Measurements from ENCODE around the gene NFIB. TPM values are rescaled to one million over a fixed set of nuclear protein-coding genes. Genes with fewer than 3 reads are reported as not detected.

NFIB gene
- total and polyA plus RNA-seq, 10 of the 15 experiments (the other 5 are each of a cell fraction or from before 2014, with no cell fraction given): under 0.01 to 0.19 (median 0.05) TPM; not detected in 3

GRCh38 chr9:14063756-14064155 is 250.2 kb downstream of the NFIB start:
- in situ Hi-C loops (cut with MboI): no loop called here

More at GRCh38 chr9:14063756-14064155, 250.2 kb downstream of the NFIB start:
- ATAC-seq (no peak), DNase-seq (ENCODE audit: low read depth, low spot score) (no peak), FAIRE-seq (no peak)
- Histone ChIP-seq H3K9ac (ENCODE audit: control insufficient read depth, insufficient read depth, low read length) (no peak overlapping the region), H3K79me2 (ENCODE audit: control insufficient read depth, insufficient read depth, low read length) (no peaks in the 10 kb centered on the region), H3K9me3 (replicated peaks; ENCODE audit: control insufficient read depth, insufficient read depth, low read length) (no peaks in the 10 kb centered on the region), H3K4me1 (ENCODE audit: control insufficient read depth, insufficient read depth, low read length) (no peaks in the 10 kb centered on the region), H3K4me2 (ENCODE audit: control insufficient read depth, insufficient read depth) (no peak overlapping the region), H3K27ac (ENCODE audit: control insufficient read depth, insufficient read depth) (no peak overlapping the region), H3K36me3 (ENCODE audit: control insufficient read depth in 2 of 2, insufficient read depth in 2 of 2, low read length in 1 of 2) (no peaks in the 10 kb centered on the region), H2AFZ (ENCODE audit: control insufficient read depth, low read depth, low read length) (no peak overlapping the region), H4K20me1 (ENCODE audit: control insufficient read depth, insufficient read depth) (no peaks in the 10 kb centered on the region), H3K4me3 (no peak overlapping the region), H3K27me3 (replicated peaks in 1 of 2; ENCODE audit: control insufficient read depth in 2 of 2, insufficient read depth in 2 of 2, low read length in 1 of 2) (no peaks in the 10 kb centered on the region)
- ChIA-PET POLR2A (no interaction called here), CTCF (no interaction called here), RAD21 (ENCODE audit: unreplicated experiment) (no interaction called here), SMC1A (ENCODE audit: uncharacterized antibody, unreplicated experiment) (interaction anchor here (0.9 kb wide), 1 partner anchor 289 kb away, joined by 3 read pairs; no protein-coding TSS in a partner anchor)
- 0% methylated on average over 1 of the region's 1 CpG for WGBS (ENCODE audit: insufficient coverage, insufficient replicate concordance, low lambda C conversion rate, missing lambda C conversion rate)
- TF ChIP-seq TCF3 (IDR thresholded peaks at IDR 0.05; ENCODE audit: borderline replicate concordance, insufficient read depth, low read depth, low read length) (no peak), E4F1 (IDR thresholded peaks at IDR 0.05; ENCODE audit: borderline replicate concordance, partially characterized antibody) (no peak), SMARCA5 (IDR thresholded peaks at IDR 0.05) (no peak), RUNX3 (IDR thresholded peaks at IDR 0.05; ENCODE audit: low read length) (no peak), HDAC6 (IDR thresholded peaks at IDR 0.05; ENCODE audit: unreplicated experiment) (no peak)
- intact Hi-C loops (cut with micrococcal nuclease; ENCODE audit: unreplicated experiment): no loop called here
- BruUV-seq (replicated peaks): no TSS peak

Measured in GM12878 (cell line).